Hepatocyte (in vitro differentiated cells): ENCODE data around the gene ZNF182.

Source experiments
- EZH2 ChIP-seq: fragments of 200-600 bp; sonication (generic); IDR thresholded peaks from 2 replicates; pipeline ENCODE4 v1.6.1; 2016; ENCODE audit warnings: antibody characterized with exemption, mild to moderate bottlenecking, borderline replicate concordance
- TF ChIP-seq, protein P1 (sequence below): fragments of 200-600 bp; sonication (generic); IDR thresholded peaks from 2 replicates; pipeline ENCODE4 v1.5.1; 2016; ENCODE audit warnings: antibody characterized with exemption, mild to moderate bottlenecking; ENCODE audit not compliant: poor library complexity

DNA sequence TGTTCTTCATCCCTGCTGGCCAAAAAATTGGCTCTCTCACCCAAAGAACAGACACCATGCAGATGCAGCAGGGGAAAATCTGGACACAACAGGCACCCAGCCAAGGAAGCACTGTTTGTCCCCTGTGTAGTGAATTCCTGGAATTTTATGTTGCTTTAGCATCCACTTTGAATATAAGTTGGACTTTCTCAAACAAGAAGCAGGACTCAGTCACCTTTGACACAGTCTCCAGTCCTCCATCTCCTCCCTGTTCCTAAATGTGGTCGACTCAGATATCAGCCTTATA is 11.8 kb downstream of the ZNF182 start:
- TF ChIP-seq, protein P1, sequence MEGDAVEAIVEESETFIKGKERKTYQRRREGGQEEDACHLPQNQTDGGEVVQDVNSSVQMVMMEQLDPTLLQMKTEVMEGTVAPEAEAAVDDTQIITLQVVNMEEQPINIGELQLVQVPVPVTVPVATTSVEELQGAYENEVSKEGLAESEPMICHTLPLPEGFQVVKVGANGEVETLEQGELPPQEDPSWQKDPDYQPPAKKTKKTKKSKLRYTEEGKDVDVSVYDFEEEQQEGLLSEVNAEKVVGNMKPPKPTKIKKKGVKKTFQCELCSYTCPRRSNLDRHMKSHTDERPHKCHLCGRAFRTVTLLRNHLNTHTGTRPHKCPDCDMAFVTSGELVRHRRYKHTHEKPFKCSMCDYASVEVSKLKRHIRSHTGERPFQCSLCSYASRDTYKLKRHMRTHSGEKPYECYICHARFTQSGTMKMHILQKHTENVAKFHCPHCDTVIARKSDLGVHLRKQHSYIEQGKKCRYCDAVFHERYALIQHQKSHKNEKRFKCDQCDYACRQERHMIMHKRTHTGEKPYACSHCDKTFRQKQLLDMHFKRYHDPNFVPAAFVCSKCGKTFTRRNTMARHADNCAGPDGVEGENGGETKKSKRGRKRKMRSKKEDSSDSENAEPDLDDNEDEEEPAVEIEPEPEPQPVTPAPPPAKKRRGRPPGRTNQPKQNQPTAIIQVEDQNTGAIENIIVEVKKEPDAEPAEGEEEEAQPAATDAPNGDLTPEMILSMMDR: no peak
- TF ChIP-seq EZH2: no peak
